Endothelial cell of umbilical vein (primary cell): ENCODE measurements around the gene C3orf22. TPM values are rescaled to one million over a fixed set of nuclear protein-coding genes. Genes with fewer than 3 reads are reported as not detected.
"Not testable (repeated sequence)": the region's sequence is repeated elsewhere in the genome, so short reads cannot be mapped to it uniquely, and the experiment has no call there.

Experiments used
- BruUV-seq: library from RNA; stranded (reverse); fragments of 400-500 nt; replicated peaks from 2 replicates; lab custom pipeline; 2021; lab: Mats Ljungman, UMichigan
- CTCF ChIA-PET: fragments of 300-600, 350-600 bp; sonication (Branson Sonifier 250); formaldehyde crosslinking; loops from one replicate; lab custom pipeline; 2021; ENCODE audit warnings: antibody characterized with exemption, inconsistent platforms; lab: Charles Lee
- POLR2A ChIA-PET: fragments of 300-600, 350-600 bp; sonication (Branson Sonifier 250); formaldehyde crosslinking; loops from one replicate; lab custom pipeline; 2021; ENCODE audit warnings: antibody characterized with exemption, inconsistent platforms; lab: Charles Lee
- DNase-seq: peaks from one replicate; pipeline ENCODE4 v3.0.0-alpha.2; 2011; ENCODE audit warnings: low read depth, low spot score
- FAIRE-seq: peaks from 2 replicates; lab custom pipeline; 2011; peaks lifted over from hg19 to GRCh38; lab: Jason Lieb, UNC
- H2AFZ ChIP-seq: 2 replicates; pipeline ENCODE4 v1.6.0; 2012; ENCODE audit warnings: low read depth, low read length, control low read depth, inconsistent platforms
- H3K27ac ChIP-seq: 2 replicates; pipeline ENCODE4 v1.5.1; 2011; ENCODE audit warnings: low read depth, mild to moderate bottlenecking, control low read depth, low read length, moderate library complexity; ENCODE audit not compliant: insufficient read depth
- H3K27me3 ChIP-seq, 2 experiments: 2 replicates each; pipeline versions ENCODE4 v1.6.0 to v1.6.1; 2011; ENCODE audit warnings: low read length in 2 of 2, mixed read lengths in 1 of 2; ENCODE audit not compliant: control insufficient read depth in 2 of 2, insufficient read depth in 2 of 2
- H3K36me3 ChIP-seq, 2 experiments: 2 replicates in 1 of 2; 3 replicates in 1 of 2; pipeline ENCODE4 v1.5.1; 2011; ENCODE audit warnings: low read length in 2 of 2, mild to moderate bottlenecking in 1 of 2, moderate library complexity in 1 of 2; ENCODE audit not compliant: control insufficient read depth in 2 of 2, insufficient read depth in 2 of 2; ENCODE audit errors: extremely low read depth in 1 of 2
- H3K4me1 ChIP-seq: 3 replicates; pipeline ENCODE4 v1.5.1; 2011; ENCODE audit warnings: mild to moderate bottlenecking, low read length; ENCODE audit not compliant: control insufficient read depth, insufficient read depth; ENCODE audit errors: extremely low read depth
- H3K4me2 ChIP-seq: 2 replicates; pipeline ENCODE4 v1.6.1; 2011; ENCODE audit warnings: low read length, control low read depth, mixed read lengths; ENCODE audit not compliant: insufficient read depth
- H3K4me3 ChIP-seq, 3 experiments: fragments of 200-600 bp in 1 of 3; sonication (generic), shearing (Covaris generic) in 1 of 3; replicated peaks in 1 of 3; 2 replicates each; pipeline ENCODE4 v1.5.1; 2011 to 2016; ENCODE audit warnings: control low read depth in 3 of 3, low read length in 3 of 3, mild to moderate bottlenecking in 2 of 3, inconsistent platforms in 1 of 3, low read depth in 1 of 3, moderate library complexity in 1 of 3; ENCODE audit not compliant: insufficient read depth in 1 of 3
- H3K79me2 ChIP-seq: 2 replicates; pipeline ENCODE4 v1.6.0; 2012; ENCODE audit warnings: low read length, inconsistent platforms; ENCODE audit not compliant: control insufficient read depth, insufficient read depth
- H3K9ac ChIP-seq: replicated peaks from 2 replicates; pipeline ENCODE3; 2011; ENCODE audit warnings: low read length, control low read depth; ENCODE audit not compliant: insufficient read depth; ENCODE audit errors: extremely low read depth
- H3K9me1 ChIP-seq: replicated peaks from 3 replicates; pipeline ENCODE4 v1.6.0; 2011; ENCODE audit warnings: mild to moderate bottlenecking, low read length; ENCODE audit not compliant: control insufficient read depth, insufficient read depth; ENCODE audit errors: extremely low read depth
- H3K9me3 ChIP-seq: replicated peaks from 2 replicates; pipeline ENCODE4 v1.5.1; 2012; ENCODE audit warnings: low read length, inconsistent platforms; ENCODE audit not compliant: control insufficient read depth, insufficient read depth
- H4K20me1 ChIP-seq: replicated peaks from 2 replicates; pipeline ENCODE3; 2011; ENCODE audit warnings: mild to moderate bottlenecking, low read length; ENCODE audit not compliant: control insufficient read depth, insufficient read depth; ENCODE audit errors: extremely low read depth
- CTCF ChIP-seq, 2 donors: IDR thresholded peaks; 1 replicate in 1 of 2; 2 replicates in 1 of 2; pipeline ENCODE4 v1.5.1; 2011; ENCODE audit warnings: low read length in 2 of 2, mild to moderate bottlenecking in 2 of 2, moderate library complexity in 2 of 2, control low read depth in 1 of 2, inconsistent platforms in 1 of 2, low read depth in 1 of 2; ENCODE audit not compliant: insufficient read depth in 1 of 2; ENCODE audit errors: extremely low read depth in 1 of 2
- EZH2 ChIP-seq: IDR thresholded peaks from 2 replicates; pipeline ENCODE4 v1.6.1; 2012; ENCODE audit warnings: borderline replicate concordance, low read depth, mild to moderate bottlenecking, moderate library complexity, low read length, inconsistent platforms; ENCODE audit not compliant: severe bottlenecking
- FOS ChIP-seq: IDR thresholded peaks from 2 replicates; pipeline ENCODE4 v1.6.1; 2011; ENCODE audit warnings: mild to moderate bottlenecking, low read length, moderate library complexity, borderline replicate concordance; ENCODE audit not compliant: insufficient read depth
- GATA2 ChIP-seq: IDR thresholded peaks from 2 replicates; pipeline ENCODE4 v1.7.0; 2011; ENCODE audit warnings: low read depth, mild to moderate bottlenecking, moderate library complexity, mixed read lengths, low read length; ENCODE audit not compliant: insufficient read length, insufficient read depth
- JUN ChIP-seq: IDR thresholded peaks from 2 replicates; pipeline ENCODE4 v1.6.1; 2011; ENCODE audit warnings: borderline replicate concordance, low read depth; ENCODE audit not compliant: insufficient read length, insufficient read depth
- MAX ChIP-seq: IDR thresholded peaks from 2 replicates; pipeline ENCODE4 v1.6.1; 2011; ENCODE audit not compliant: insufficient read depth, insufficient read length
- MYC ChIP-seq: IDR thresholded peaks from one replicate; pipeline ENCODE4 v1.6.1; 2011; ENCODE audit warnings: mild to moderate bottlenecking, low read depth, low read length
- POLR2A ChIP-seq: IDR thresholded peaks from 2 replicates; pipeline ENCODE4 v1.6.1; 2012; ENCODE audit warnings: low read depth, mild to moderate bottlenecking, control low read depth, low read length
- POLR2AphosphoS5 ChIP-seq: IDR thresholded peaks from 2 replicates; pipeline ENCODE4 v1.6.1; 2012; ENCODE audit warnings: low read depth, mild to moderate bottlenecking, control low read depth, low read length, moderate library complexity; ENCODE audit not compliant: insufficient read depth
- dilution Hi-C: fragments of 300-500 bp; cut with MboI; formaldehyde crosslinking; loops from one replicate; pipeline ENCODE4 v1.15.0; 2019; ENCODE audit warnings: low sequenced_read_pairs; ENCODE audit not compliant: extremely low pct_ligation_motif_present
- intact Hi-C: fragments of 100-400 bp; cut with micrococcal nuclease; formaldehyde crosslinking; loops from one replicate; pipeline ENCODE4 v1.10.0; 2022
- polyA plus RNA-seq, 4 experiments: library from polyadenylated mRNA; depleted of rRNA in 3 of 4; stranded (reverse) in 3 of 4; unstranded in 1 of 4; fragments of >200 nt; gene quantifications; 2 replicates each; pipeline versions ENCODE4 v1.2.1 to v1.2.3, GENCODE V29; 2011 to 2012; ENCODE audit warnings: missing spikeins in 1 of 4
- total RNA-seq: library from RNA; stranded (reverse); gene quantifications from 2 replicates; pipeline ENCODE4 v1.2.3, GENCODE V29; 2021

Gene C3orf22
- total and polyA plus RNA-seq, 2 donors (not counting 3 experiments of a cell fraction or from before 2014, with no cell fraction given), result not detected

GRCh38 chr3:126599101-126599500 is 40.4 kb upstream of the C3orf22 start:
- no peak for DNase-seq
- intact Hi-C loops (no loop called here), dilution Hi-C loops (no loop called here)
- H3K36me3 ChIP-seq, result no peaks in the 10 kb centered on the region
- FAIRE-seq, result no peak
- ChIA-PET CTCF (no interaction called here), POLR2A (no interaction called here)
- no peak overlapping the region for H3K9ac ChIP-seq
- no peaks in the 10 kb centered on the region for H4K20me1 ChIP-seq
- TF ChIP-seq POLR2AphosphoS5, result no peak
- no peak for TF ChIP-seq MYC
- TF ChIP-seq JUN, result no peak
- TF ChIP-seq MAX, result no peak
- TF ChIP-seq GATA2, result no peak
- TF ChIP-seq EZH2, result no peak
- no peak for TF ChIP-seq FOS
- no peak for TF ChIP-seq POLR2A
- TF ChIP-seq CTCF (IDR thresholded peaks at IDR 0.05; ENCODE audit: extremely low read depth in 1 of 2, insufficient read depth in 1 of 2, low read depth in 1 of 2, low read length in 2 of 2), result no peak
- no peak overlapping the region for H3K4me3 ChIP-seq
- no peak overlapping the region for H2AFZ ChIP-seq
- H3K27ac ChIP-seq, result no peak overlapping the region
- no peaks in the 10 kb centered on the region for H3K79me2 ChIP-seq
- no peaks in the 10 kb centered on the region for H3K4me1 ChIP-seq
- H3K4me2 ChIP-seq, result no peak overlapping the region
- no peaks in the 10 kb centered on the region for H3K27me3 ChIP-seq
- H3K9me3 ChIP-seq, result no peaks in the 10 kb centered on the region
- BruUV-seq, result no TSS peak
- H3K9me1 ChIP-seq, result no peaks in the 10 kb centered on the region

GRCh38 chr3:126595479-126595878 is 36.7 kb upstream of the C3orf22 start:
- dilution Hi-C loops, H4K20me1 ChIP-seq, H3K9me3 ChIP-seq, POLR2A ChIA-PET, H3K4me3 ChIP-seq, H3K4me1 ChIP-seq, H3K9me1 ChIP-seq, H3K36me3 ChIP-seq, H3K79me2 ChIP-seq, H3K27ac ChIP-seq, H3K9ac ChIP-seq, H3K4me2 ChIP-seq, H2AFZ ChIP-seq, BruUV-seq, CTCF ChIA-PET, DNase-seq, intact Hi-C loops, H3K27me3 ChIP-seq, FAIRE-seq: not testable (repeated sequence)

GRCh38 chr3:126591515-126591914 is 32.8 kb upstream of the C3orf22 start:
- H4K20me1 ChIP-seq, H3K4me2 ChIP-seq, POLR2A ChIA-PET, H3K27ac ChIP-seq, H3K27me3 ChIP-seq, H3K9me3 ChIP-seq, BruUV-seq, FAIRE-seq, dilution Hi-C loops, DNase-seq, H3K4me3 ChIP-seq, H3K79me2 ChIP-seq, CTCF ChIA-PET, H3K36me3 ChIP-seq, H3K9ac ChIP-seq, H3K4me1 ChIP-seq, intact Hi-C loops, H3K9me1 ChIP-seq, H2AFZ ChIP-seq: not testable (repeated sequence)
